Smooth muscle cell (in vitro differentiated cells): Measurements from ENCODE around the gene HSPG2. TPM values are rescaled to one million over a fixed set of nuclear protein-coding genes. Genes with fewer than 3 reads are reported as not detected.
"Not testable (repeated sequence)": the region's sequence is repeated elsewhere in the genome, so short reads cannot be mapped to it uniquely, and the experiment has no call there.

Experiments used
- DNase-seq: peaks from one replicate; lab custom pipeline; 2025; ENCODE audit not compliant: unreplicated experiment; lab: John Stamatoyannopoulos, UW
- H2AFZ ChIP-seq: fragments of 200-600 bp; sonication (generic); 2 replicates; pipeline ENCODE4 v1.6.0; 2016; ENCODE audit warnings: antibody characterized with exemption, low read depth, mild to moderate bottlenecking
- H3F3A ChIP-seq: fragments of 200-600 bp; sonication (generic); 2 replicates; pipeline ENCODE4 v1.6.0; 2017; ENCODE audit warnings: antibody characterized with exemption, low read depth
- H3K27ac ChIP-seq: fragments of 200-600 bp; sonication (generic); 2 replicates; pipeline ENCODE4 v1.5.1; 2016; ENCODE audit warnings: low read depth, mild to moderate bottlenecking
- H3K27me3 ChIP-seq: fragments of 200-600 bp; sonication (generic); 2 replicates; pipeline ENCODE4 v1.6.1; 2016; ENCODE audit warnings: low read depth, mild to moderate bottlenecking
- H3K36me3 ChIP-seq: fragments of 200-600 bp; sonication (generic); 2 replicates; pipeline ENCODE4 v1.5.1; 2016; ENCODE audit warnings: low read depth
- H3K4me1 ChIP-seq: fragments of 200-600 bp; sonication (generic); 2 replicates; pipeline ENCODE4 v1.5.1; 2016; ENCODE audit warnings: low read depth
- H3K4me2 ChIP-seq: fragments of 200-600 bp; sonication (generic); 2 replicates; pipeline ENCODE4 v1.6.0; 2016; ENCODE audit warnings: mild to moderate bottlenecking
- H3K4me3 ChIP-seq: fragments of 200-600 bp; sonication (generic); 2 replicates; pipeline ENCODE4 v1.5.1; 2016; ENCODE audit warnings: mild to moderate bottlenecking
- H3K79me2 ChIP-seq: fragments of 200-600 bp; sonication (generic); 2 replicates; pipeline ENCODE4 v1.6.0; 2016; ENCODE audit warnings: low read depth, mild to moderate bottlenecking
- H3K9ac ChIP-seq: fragments of 200-600 bp; sonication (generic); 2 replicates; pipeline ENCODE4 v1.6.0; 2016; ENCODE audit warnings: low read depth
- H3K9me3 ChIP-seq: fragments of 200-600 bp; sonication (generic); replicated peaks from 2 replicates; pipeline ENCODE4 v1.5.1; 2016; ENCODE audit warnings: low read depth
- H4K20me1 ChIP-seq: fragments of 200-600 bp; sonication (generic); 2 replicates; pipeline ENCODE4 v1.6.0; 2016; ENCODE audit warnings: low read depth
- whole genome bisulfite sequencing: methylation state at CpG from one replicate; pipeline ENCODE4 v1.1.7; 2016; ENCODE audit warnings: low lambda C conversion rate; 5-methylcytosine and 5-hydroxymethylcytosine counted together
- polyA plus RNA-seq: library from polyadenylated mRNA; unstranded; fragments of >200 nt; fragmentation: Nextera tagmentation; extraction: Ambion mirVana; gene quantifications from 2 replicates; pipeline ENCODE4 v1.2.1, GENCODE V29; 2016
- total RNA-seq: library from RNA; depleted of rRNA; stranded (reverse); fragments of >200 nt; gene quantifications from 2 replicates; pipeline ENCODE4 v1.2.3, GENCODE V29; 2014
- TF ChIP-seq, protein P1 (sequence below): fragments of 200-600 bp; sonication (generic); IDR thresholded peaks from 2 replicates; pipeline ENCODE4 v1.5.1; 2017; ENCODE audit warnings: borderline replicate concordance, mild to moderate bottlenecking, antibody characterized with exemption; ENCODE audit not compliant: insufficient read depth, poor library complexity, severe bottlenecking

Gene HSPG2
- 26.4 and 40.7 TPM in 2 replicates for total RNA-seq
- 46.7 and 55.4 TPM in 2 replicates for polyA plus RNA-seq

DNA sequence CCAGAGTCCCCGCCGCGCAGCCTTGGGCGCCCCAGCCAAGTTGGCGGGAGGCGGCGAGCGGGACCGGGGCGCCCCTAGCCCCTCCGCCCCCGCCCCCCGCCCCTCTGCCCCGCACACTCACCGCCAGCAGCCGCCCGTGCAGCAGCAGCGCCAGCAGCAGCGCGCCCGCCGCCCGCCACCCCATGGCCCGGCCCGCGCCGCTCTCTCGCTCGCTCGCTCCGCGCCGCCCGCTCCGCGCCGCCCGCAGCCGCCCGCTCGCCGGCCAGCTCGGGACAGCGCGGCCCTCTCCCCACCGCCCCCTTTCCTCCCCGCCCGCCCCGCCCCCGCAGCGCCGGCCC lies at the start of gene HSPG2:
Gene HSPG2, minus strand, starts transcription at position 277 of the 338 bp plus-strand sequence. Its CDS starts 93 bp downstream, at position 184.
- Histone ChIP-seq H3K4me2 (peak within 1 kb of the TSS; percentile 90), H3K27ac (peak within 1 kb of the TSS; percentile 93), H3K27me3 (no peaks in the 10 kb centered on the region), H3K4me1 (peaks cover 45% of the 10 kb centered on the region), H3K79me2 (peaks cover 23% of the 10 kb centered on the region), H3K9ac (peak within 1 kb of the TSS; percentile 78), H3K36me3 (no peaks in the 10 kb centered on the region), H3K4me3 (peak within 1 kb of the TSS; percentile 72), H3K9me3 (no peaks in the 10 kb centered on the region), H3F3A (peaks cover 18% of the 10 kb centered on the region), H2AFZ (peak within 1 kb of the TSS; percentile 81), H4K20me1 (peaks cover 10% of the 10 kb centered on the region)
- no CpG with 5 or more reads among the region's 52 CpGs for WGBS
- DNase-seq, result no peak
- TF ChIP-seq, protein P1, sequence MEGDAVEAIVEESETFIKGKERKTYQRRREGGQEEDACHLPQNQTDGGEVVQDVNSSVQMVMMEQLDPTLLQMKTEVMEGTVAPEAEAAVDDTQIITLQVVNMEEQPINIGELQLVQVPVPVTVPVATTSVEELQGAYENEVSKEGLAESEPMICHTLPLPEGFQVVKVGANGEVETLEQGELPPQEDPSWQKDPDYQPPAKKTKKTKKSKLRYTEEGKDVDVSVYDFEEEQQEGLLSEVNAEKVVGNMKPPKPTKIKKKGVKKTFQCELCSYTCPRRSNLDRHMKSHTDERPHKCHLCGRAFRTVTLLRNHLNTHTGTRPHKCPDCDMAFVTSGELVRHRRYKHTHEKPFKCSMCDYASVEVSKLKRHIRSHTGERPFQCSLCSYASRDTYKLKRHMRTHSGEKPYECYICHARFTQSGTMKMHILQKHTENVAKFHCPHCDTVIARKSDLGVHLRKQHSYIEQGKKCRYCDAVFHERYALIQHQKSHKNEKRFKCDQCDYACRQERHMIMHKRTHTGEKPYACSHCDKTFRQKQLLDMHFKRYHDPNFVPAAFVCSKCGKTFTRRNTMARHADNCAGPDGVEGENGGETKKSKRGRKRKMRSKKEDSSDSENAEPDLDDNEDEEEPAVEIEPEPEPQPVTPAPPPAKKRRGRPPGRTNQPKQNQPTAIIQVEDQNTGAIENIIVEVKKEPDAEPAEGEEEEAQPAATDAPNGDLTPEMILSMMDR, result no peak

DNA sequence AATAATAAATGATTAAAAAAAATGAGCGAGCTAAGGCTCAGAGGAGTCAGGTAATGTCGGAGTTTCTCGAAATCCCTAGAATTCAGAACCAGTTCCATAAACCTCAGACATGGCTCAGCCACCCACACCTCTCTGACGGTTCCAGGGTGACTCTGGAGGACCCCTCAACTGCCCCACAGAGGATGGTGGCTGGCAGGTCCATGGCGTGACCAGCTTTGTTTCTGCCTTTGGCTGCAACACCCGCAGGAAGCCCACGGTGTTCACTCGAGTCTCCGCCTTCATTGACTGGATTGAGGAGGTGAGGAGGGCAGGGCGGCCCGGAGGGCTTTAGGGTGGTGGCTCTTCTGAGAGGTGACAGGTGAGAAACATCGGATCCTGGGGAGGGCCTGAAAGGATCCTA lies 49.3 kb upstream of the HSPG2 start:
- not testable (repeated sequence) for DNase-seq

DNA sequence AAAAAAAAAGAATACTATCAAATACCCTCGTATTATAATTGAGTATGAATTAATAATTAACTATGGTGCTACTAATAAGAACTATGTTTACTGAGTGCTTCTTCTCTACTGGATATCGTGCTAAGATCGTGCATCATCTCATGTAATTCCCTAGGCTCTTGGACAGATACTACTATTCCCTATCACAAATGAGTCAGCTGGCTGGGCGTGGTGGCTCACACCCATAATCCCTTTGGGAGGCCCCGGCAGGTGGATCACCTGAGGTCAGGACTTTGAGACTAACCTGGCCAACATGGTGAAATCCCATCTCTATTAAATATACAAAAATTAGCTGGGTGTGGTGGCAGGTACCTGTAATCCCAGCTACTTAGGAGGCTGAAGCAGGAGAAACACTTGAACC lies 48.8 kb upstream of the HSPG2 start:
- not testable (repeated sequence) for DNase-seq, H3K4me2 ChIP-seq, H3K4me3 ChIP-seq, H3K9me3 ChIP-seq, H2AFZ ChIP-seq, H3K27me3 ChIP-seq, H3K79me2 ChIP-seq, H4K20me1 ChIP-seq, H3K36me3 ChIP-seq, H3F3A ChIP-seq, H3K9ac ChIP-seq, H3K27ac ChIP-seq, H3K4me1 ChIP-seq
- 0% methylated on average over 1 of the region's 5 CpGs for WGBS

More for the DNA sequence above, 49.3 kb upstream of the HSPG2 start:
- WGBS, result 88% methylated on average over 10 of the region's 12 CpGs
- H3K9ac ChIP-seq, H4K20me1 ChIP-seq, H3K36me3 ChIP-seq, H2AFZ ChIP-seq, H3K27me3 ChIP-seq, H3K4me2 ChIP-seq, H3K4me1 ChIP-seq, H3F3A ChIP-seq, H3K27ac ChIP-seq, H3K4me3 ChIP-seq, H3K9me3 ChIP-seq, H3K79me2 ChIP-seq: not testable (repeated sequence)

DNA sequence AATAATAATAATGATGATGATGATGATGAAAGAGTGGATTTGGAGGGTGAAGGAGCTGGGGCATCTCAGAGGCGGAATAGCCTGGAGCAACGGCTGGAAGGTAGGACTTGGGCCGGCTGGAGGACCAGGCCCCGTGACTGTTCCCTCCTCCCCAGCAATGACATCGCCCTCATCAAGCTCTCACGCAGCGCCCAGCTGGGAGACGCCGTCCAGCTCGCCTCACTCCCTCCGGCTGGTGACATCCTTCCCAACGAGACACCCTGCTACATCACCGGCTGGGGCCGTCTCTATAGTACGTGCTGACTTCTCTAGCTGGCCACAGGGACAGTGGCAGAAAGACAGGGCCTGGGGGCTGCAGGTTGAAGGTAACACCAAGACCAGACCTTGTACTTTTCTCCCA lies 46.4 kb upstream of the HSPG2 start:
- not testable (repeated sequence) for H3K79me2 ChIP-seq, H3K4me3 ChIP-seq, H3F3A ChIP-seq, H3K36me3 ChIP-seq, H2AFZ ChIP-seq, H3K27ac ChIP-seq, H3K4me2 ChIP-seq, DNase-seq, H3K9me3 ChIP-seq, H3K9ac ChIP-seq, H4K20me1 ChIP-seq, H3K27me3 ChIP-seq, H3K4me1 ChIP-seq
- 93% methylated on average over 3 of the region's 15 CpGs for WGBS

DNA sequence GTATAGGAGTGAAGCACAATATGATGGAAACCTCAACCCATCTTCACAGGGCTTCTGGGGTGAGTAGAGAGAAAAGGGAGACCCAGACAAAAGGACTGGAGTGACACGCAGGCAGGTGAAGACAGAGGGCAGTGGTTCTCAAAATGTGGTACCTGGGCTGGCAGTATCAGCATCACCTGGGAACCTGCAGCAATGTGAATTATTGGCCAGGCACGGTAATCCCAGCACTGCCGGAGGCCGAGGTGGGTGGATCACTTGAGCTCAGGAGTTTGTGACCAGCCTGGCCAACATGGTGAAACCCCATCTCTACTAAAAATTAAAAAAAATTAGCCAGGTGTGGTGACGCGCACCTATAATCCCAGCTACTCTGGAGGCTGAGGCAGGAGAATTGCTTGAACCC lies 45.0 kb upstream of the HSPG2 start:
- not testable (repeated sequence) for H3F3A ChIP-seq, H3K27me3 ChIP-seq, H3K9ac ChIP-seq, H4K20me1 ChIP-seq, H3K36me3 ChIP-seq, H3K4me1 ChIP-seq, H3K4me3 ChIP-seq, H3K79me2 ChIP-seq, H2AFZ ChIP-seq, DNase-seq, H3K4me2 ChIP-seq, H3K9me3 ChIP-seq, H3K27ac ChIP-seq
- WGBS, result 85% methylated on average over 6 of the region's 6 CpGs

DNA sequence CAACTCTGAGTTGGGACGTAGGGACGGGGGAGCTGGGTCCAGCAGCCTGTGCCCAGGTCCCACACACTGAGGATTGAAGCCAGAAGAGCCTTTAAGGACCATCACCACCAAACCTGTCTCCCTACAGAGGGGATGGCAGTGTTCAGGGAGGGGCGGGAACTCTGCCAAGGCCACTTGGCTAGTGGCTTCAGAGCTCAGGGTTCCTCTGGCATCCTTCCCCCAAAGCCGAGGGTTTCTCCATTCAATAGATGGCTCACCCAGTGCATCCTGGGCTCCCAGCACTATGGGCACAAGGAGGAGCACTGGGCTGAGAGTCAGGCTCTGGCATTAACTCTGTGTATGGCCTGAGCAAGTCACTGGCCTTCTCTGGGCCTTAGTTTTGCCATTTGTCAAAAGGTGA lies 44.1 kb upstream of the HSPG2 start:
- WGBS, result 81% methylated on average over 1 of the region's 4 CpGs
- not testable (repeated sequence) for DNase-seq

More for the DNA sequence above, 44.1 kb upstream of the HSPG2 start:
- H3K27ac ChIP-seq, H4K20me1 ChIP-seq, H3K4me1 ChIP-seq, H3K4me3 ChIP-seq, H3K9ac ChIP-seq, H3K27me3 ChIP-seq, H3F3A ChIP-seq, H2AFZ ChIP-seq, H3K9me3 ChIP-seq, H3K79me2 ChIP-seq, H3K36me3 ChIP-seq, H3K4me2 ChIP-seq: not testable (repeated sequence)
